ENCODE measurements around the gene ADAMTS8.

The ADAMTS8 gene, protein sequence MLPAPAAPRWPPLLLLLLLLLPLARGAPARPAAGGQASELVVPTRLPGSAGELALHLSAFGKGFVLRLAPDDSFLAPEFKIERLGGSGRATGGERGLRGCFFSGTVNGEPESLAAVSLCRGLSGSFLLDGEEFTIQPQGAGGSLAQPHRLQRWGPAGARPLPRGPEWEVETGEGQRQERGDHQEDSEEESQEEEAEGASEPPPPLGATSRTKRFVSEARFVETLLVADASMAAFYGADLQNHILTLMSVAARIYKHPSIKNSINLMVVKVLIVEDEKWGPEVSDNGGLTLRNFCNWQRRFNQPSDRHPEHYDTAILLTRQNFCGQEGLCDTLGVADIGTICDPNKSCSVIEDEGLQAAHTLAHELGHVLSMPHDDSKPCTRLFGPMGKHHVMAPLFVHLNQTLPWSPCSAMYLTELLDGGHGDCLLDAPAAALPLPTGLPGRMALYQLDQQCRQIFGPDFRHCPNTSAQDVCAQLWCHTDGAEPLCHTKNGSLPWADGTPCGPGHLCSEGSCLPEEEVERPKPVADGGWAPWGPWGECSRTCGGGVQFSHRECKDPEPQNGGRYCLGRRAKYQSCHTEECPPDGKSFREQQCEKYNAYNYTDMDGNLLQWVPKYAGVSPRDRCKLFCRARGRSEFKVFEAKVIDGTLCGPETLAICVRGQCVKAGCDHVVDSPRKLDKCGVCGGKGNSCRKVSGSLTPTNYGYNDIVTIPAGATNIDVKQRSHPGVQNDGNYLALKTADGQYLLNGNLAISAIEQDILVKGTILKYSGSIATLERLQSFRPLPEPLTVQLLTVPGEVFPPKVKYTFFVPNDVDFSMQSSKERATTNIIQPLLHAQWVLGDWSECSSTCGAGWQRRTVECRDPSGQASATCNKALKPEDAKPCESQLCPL

GRCh38 chr11:130428316-130429119 is at the start of gene ADAMTS8:
Gene ADAMTS8, minus strand, starts transcription at chr11:130428609. Its CDS starts 323 bp downstream, at chr11:130428286.
- in situ Hi-C loops (cut with MboI; ENCODE audit: low sequenced_read_pairs) = no loop called here

DNA sequence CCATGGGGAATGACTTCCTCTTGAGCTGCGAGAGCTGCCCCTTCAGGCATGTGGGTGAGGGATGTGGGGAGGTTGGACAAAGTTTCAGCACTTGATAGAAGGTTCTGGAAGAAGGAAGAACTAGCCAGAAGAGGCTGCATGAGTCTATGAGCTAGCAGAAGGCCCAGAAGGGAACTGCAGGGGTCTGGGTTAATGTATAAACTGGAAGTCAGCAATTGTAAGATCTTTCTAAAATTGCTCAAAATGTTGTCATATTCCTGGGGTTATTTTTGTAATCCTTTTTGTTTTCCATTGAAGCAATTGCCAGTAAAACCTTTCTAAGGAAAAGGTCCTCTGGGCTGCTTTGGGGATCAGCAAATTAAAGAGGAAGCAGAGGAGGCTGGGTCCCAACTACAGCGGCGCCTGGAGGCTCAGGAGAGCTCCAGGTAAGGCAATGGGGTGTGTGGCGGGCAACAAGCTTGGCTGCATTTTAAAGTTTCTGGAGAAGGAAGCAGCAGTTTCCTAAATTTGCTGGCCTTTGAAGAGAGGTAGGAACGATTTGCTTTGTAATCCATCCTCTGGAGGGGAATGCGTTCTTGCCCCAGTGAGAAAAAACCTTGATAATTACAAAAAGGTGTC is 49.3 kb upstream of the ADAMTS8 start:
- in situ Hi-C loops (cut with MboI; ENCODE audit: low sequenced_read_pairs) = no loop called here

GRCh38 chr11:130476922-130477491 is 48.6 kb upstream of the ADAMTS8 start:
- in situ Hi-C loops (cut with MboI; ENCODE audit: low sequenced_read_pairs) = no loop called here

- in situ Hi-C loops (cut with MboI; ENCODE audit: low sequenced_read_pairs) = no loop called here
These were observed 48.0 kb upstream of the ADAMTS8 start for GRCh38 chr11:130476200-130476921.

DNA sequence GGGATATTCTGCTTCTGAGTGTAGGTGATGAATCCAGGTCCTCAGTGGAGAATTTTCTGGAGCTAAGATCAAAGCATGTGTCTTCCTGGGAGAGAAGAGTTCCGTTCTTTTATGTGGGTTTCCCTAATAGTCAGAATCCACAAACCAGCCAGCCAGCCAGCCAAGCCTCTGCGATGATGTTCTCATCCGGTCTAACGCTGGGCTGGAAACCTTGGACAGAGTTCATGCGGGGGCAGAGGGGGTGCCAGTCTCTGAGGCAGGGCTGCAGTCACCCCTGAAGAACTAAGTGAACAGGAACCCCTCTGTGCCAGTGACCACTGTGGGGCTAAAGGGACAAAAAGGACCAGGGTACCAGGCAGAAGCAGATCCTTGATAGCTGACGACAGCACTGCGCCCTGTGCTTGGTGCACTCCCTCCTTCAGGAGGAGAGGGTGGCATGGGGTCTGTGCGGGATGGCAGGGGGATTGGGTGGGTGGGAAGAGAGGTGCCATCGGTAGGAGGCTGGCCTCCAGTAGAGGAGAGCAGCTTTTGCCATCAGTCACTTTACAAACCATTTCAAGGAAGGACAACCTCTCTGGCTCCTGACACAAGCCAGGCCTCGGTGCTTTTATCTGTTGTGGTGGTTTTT is 47.1 kb upstream of the ADAMTS8 start:
- in situ Hi-C loops (cut with MboI; ENCODE audit: low sequenced_read_pairs) = no loop called here

DNA sequence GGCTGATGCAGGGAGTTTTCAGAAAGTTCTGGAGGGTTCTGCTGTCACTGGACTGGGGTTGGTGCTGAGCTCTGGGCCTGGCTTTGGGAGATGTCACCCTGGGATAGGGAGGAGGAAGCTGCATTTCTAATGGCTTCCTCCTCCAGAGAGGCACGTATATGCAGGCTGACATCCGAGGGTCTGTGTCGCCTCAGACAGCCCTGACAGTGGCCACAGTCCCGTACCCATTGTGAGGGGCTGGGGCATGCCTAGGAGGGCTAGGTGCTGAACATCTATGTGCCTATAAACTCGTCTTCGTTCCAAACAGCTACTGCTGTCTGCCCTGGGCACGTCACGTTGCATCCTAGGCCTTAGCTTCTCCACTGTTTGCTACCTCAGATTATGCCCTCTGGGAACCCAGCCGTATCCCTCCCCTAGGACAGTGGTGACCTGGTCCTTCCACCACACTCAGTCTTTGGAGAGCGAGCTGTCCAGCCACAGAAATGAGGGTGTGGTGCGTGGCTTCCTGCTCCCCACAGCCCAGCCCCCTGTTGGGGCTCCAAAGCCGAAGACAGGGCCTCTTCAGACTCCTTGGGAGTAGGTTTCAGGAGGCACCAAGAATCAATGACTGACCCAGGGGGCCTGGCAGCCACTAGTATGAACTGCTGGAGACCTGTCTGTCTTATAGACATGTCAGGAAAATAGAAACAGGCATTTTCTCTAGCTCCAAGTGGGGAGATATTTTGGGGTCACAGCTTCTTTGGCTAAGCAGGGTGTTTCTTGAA is 46.4 kb upstream of the ADAMTS8 start:
- in situ Hi-C loops (cut with MboI; ENCODE audit: low sequenced_read_pairs) = no loop called here

GRCh38 chr11:130473795-130474377 is 45.5 kb upstream of the ADAMTS8 start:
- in situ Hi-C loops (cut with MboI; ENCODE audit: low sequenced_read_pairs) = no loop called here

- in situ Hi-C loops (cut with MboI; ENCODE audit: low sequenced_read_pairs) = no loop called here
These were observed 44.8 kb upstream of the ADAMTS8 start for GRCh38 chr11:130473056-130473794.

GRCh38 chr11:130472434-130472961 is 44.1 kb upstream of the ADAMTS8 start:
- in situ Hi-C loops (cut with MboI; ENCODE audit: low sequenced_read_pairs) = no loop called here

DNA sequence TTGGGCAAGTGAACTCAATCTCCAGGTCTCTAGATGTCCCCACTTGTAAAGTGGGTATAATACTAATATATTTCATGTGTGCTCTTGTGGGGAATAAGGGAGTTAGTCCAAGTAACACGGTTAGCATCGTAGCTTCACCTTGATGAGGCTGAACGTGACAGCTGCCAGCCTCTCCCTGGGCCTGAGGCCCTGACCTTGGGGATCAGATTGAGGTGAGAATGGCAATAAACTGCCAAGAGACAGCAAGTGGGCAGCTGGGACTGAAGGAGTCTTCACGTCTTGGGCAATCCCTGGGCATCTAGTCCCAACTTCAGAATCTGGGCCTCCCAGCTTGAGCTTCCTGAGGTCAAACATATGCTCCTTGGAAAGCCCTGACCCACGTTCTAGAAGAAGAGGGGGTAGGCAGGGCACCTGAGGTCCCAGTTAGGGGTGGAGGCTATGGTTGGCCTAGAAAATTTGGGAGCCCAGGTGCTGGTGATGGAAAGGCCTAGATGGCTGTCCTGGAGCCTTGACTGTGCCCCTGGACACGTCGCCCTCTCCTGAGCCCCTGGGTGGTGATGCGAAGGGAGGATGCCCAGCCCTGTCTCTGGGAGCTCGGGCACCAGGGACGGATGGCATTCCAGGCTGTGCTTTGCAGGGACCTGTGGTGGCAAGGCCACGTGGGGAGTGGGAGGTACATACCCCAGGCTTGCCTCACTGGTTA is 43.5 kb upstream of the ADAMTS8 start:
- in situ Hi-C loops (cut with MboI; ENCODE audit: low sequenced_read_pairs) = no loop called here

DNA sequence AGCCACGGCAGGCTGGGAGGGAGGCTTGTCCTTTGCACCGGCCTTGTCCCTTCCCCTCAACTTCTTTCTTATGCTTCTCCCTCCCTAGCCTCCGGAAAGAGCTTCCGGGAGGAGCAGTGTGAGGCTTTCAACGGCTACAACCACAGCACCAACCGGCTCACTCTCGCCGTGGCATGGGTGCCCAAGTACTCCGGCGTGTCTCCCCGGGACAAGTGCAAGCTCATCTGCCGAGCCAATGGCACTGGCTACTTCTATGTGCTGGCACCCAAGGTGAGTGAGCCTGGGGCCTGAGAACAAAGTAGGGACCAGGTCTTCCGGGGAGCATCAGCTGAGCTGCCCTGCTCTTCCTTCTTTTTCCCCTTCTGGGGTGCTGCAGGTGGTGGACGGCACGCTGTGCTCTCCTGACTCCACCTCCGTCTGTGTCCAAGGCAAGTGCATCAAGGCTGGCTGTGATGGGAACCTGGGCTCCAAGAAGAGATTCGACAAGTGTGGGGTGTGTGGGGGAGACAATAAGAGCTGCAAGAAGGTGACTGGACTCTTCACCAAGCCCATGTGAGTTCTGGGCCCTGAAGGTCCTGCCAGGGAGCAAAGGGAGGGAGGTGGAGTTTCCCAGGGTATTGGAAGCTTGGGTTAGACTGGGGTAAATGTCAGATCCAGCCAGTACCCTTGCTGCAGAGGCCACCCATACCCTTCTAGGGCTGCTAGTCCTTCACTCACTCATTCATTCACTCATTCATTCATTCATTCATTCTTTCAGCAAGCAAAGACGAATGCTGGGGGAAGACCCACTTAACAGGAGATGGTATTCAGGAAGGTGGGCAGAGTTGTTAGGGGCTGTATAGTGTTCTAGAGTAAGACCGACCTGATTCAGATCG is 42.7 kb upstream of the ADAMTS8 start:
- in situ Hi-C loops (cut with MboI; ENCODE audit: low sequenced_read_pairs) = no loop called here

DNA sequence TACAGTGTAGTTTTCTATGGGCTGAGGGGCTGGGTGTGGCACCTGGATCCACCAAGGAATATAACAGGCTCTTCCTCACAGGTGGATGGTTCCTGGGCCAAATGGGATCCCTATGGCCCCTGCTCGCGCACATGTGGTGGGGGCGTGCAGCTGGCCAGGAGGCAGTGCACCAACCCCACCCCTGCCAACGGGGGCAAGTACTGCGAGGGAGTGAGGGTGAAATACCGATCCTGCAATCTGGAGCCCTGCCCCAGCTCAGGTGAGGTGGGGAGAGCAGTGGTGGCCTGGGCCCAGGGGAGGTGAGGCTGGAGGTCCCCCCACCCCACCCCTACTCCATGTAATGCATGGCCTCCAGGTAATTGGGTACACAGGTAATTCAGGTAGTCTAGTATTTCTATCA is 40.8 kb upstream of the ADAMTS8 start:
- in situ Hi-C loops (cut with MboI; ENCODE audit: low sequenced_read_pairs) = no loop called here

GRCh38 chr11:130467116-130467900 is 38.9 kb upstream of the ADAMTS8 start:
- in situ Hi-C loops (cut with MboI; ENCODE audit: low sequenced_read_pairs) = no loop called here

GRCh38 chr11:130465263-130465662 is 36.9 kb upstream of the ADAMTS8 start:
- in situ Hi-C loops (cut with MboI; ENCODE audit: low sequenced_read_pairs) = no loop called here

- in situ Hi-C loops (cut with MboI; ENCODE audit: low sequenced_read_pairs) = no loop called here
These were observed 35.9 kb upstream of the ADAMTS8 start for GRCh38 chr11:130464291-130464812.

All from HL-60/S4 treated with retinoic acid at 250 ng/mL for 4 days and 3 days (cell line).